Mesothelial cell of epicardium (in vitro differentiated cells): ENCODE results near the gene CTTN. TPM values are rescaled to one million over a fixed set of nuclear protein-coding genes. Genes with fewer than 3 reads are reported as not detected.
"Not testable (repeated sequence)": the region's sequence is repeated elsewhere in the genome, so short reads cannot be mapped to it uniquely, and the experiment has no call there.

ENCODE experiments used
- DNase-seq, 2 experiments: peaks; one replicate each; pipeline ENCODE4 v3.0.0; 2021; ENCODE audit warnings: low spot score in 2 of 2; ENCODE audit not compliant: unreplicated experiment in 2 of 2
- H3K27ac Mint-ChIP-seq: 2 replicates; pipeline ENCODE4 v1.8.0; 2021; ENCODE audit warnings: mixed read lengths
- H3K27me3 Mint-ChIP-seq: 2 replicates; pipeline ENCODE4 v1.8.0; 2021; ENCODE audit warnings: low read depth, mixed read lengths
- H3K36me3 Mint-ChIP-seq: 2 replicates; pipeline ENCODE4 v1.8.0; 2021; ENCODE audit warnings: mixed read lengths
- H3K4me1 Mint-ChIP-seq: 2 replicates; pipeline ENCODE4 v1.8.0; 2021; ENCODE audit warnings: mixed read lengths
- H3K4me3 Mint-ChIP-seq: 2 replicates; pipeline ENCODE4 v1.8.0; 2021; ENCODE audit warnings: mild to moderate bottlenecking, moderate library complexity, mixed read lengths
- H3K9me3 Mint-ChIP-seq: 2 replicates; pipeline ENCODE4 v1.8.0; 2021; ENCODE audit warnings: mixed read lengths
- CTCF ChIP-seq: fragments of 200-600 bp; sonication (generic); IDR thresholded peaks from one replicate; pipeline ENCODE4 v1.5.0; 2021; ENCODE audit warnings: antibody characterized with exemption; ENCODE audit not compliant: unreplicated experiment
- total RNA-seq: library from RNA; stranded (reverse); gene quantifications from 3 replicates; pipeline ENCODE4 v1.2.1, GENCODE V29; 2021

The CTTN gene
- total RNA-seq, 1 donor from 2014 or later: 318 TPM

DNA sequence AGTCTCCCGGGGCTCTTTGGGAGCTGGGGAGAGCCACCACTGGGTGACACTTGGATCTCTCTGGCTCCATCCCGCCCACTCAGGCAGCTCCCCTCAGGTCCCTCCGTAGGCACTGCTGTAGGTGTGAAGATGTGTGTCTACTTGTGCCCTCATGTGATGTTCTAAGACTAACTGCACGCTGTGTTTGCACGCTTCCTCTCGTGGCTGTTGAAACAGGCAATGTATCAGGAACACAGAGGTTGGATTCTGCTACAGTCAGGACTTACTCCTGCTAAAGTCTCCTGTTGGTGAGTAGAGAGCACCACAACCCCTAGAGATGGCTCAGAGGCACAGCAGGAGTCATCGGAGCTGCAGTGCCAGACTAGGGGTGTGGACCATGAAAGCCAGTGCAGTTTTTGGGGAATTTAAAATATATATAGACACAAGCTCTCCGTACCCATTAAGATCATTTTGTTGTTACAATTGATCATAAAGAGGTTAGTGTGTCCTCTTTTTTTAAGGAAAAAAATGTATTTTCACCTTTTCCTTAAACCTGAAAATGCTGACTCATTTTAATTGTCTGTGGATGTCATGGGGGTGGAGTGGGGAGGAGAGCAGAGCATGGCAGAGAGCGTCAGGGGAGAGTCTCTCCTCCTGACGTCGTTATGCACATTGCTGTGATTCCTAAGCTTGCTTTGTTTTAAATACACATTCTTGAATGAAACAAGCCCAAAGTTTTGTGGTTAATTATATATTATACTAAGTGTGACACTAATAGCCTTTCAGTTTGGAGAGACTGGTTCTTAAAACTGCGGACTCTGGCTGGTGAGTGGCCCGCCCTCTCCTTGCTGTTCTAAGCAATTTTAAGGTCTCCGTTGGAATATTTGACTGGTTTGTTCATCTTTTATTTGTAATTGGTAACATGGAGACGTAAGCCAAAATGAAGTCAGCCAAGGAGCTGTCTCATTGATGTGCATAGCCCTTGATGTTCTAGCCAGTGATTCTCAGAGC lies 16.2 kb upstream of the CTTN start:
- Mint-ChIP-seq H3K4me1 (peaks cover 16% of the 10 kb centered on the region), H3K36me3 (peaks cover 22% of the 10 kb centered on the region), H3K27me3 (no peaks in the 10 kb centered on the region), H3K4me3 (no peak overlapping the region), H3K9me3 (no peaks in the 10 kb centered on the region), H3K27ac (peak overlapping the region; percentile 95)
- TF ChIP-seq CTCF: no peak
- no peak for DNase-seq

DNA sequence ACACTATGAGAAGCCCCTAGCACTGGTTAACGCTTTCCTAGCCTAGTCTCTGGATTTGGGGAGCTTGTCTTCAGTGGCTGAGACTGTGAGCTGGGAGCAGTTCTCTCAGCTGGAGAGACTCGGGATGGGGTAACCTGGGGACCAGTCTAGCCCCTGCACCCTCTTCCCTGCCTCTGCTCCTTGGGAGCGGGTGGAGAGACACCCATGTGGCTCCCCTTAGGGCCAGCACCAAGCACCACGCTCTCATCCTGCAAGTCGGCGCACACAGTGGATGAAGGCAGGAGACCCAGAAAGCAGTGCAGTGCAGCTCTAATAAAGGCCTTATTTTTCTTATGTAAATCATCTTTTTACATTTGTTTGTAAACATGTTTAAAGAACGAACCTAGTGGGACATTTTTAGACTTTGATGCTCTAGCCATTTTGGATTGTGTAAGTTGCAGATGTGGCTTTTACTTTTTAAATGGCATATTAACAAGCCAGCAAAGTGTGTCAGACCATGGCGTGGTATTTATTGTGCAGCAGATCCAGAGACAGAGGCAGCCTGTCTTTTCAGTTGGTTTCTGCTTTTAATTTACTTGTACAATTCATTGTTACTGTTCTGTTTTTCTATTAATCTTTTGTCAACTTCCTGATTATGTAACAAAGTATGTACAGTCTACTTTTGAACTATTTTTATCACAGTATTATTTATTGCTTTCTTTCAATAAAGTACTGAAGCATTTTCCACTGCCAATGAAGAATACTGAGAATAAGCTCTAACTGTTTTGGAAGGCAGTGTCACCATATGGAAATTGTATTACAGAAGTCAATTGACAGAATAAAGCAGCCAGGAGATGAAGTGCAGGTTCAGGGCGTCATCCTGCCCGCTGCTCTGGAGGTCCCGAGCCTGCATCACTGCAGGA lies 14.4 kb upstream of the CTTN start:
- no peak for DNase-seq
- no peak overlapping the region for H3K27ac Mint-ChIP-seq
- H3K36me3 Mint-ChIP-seq: peaks cover 20% of the 10 kb centered on the region
- peaks cover 16% of the 10 kb centered on the region for H3K4me1 Mint-ChIP-seq
- H3K9me3 Mint-ChIP-seq: no peaks in the 10 kb centered on the region
- no peak overlapping the region for H3K4me3 Mint-ChIP-seq
- no peak for TF ChIP-seq CTCF
- H3K27me3 Mint-ChIP-seq: no peaks in the 10 kb centered on the region

- TF ChIP-seq CTCF: no peak
- DNase-seq: no peak
- no peak overlapping the region for H3K4me3 Mint-ChIP-seq
- H3K9me3 Mint-ChIP-seq: no peaks in the 10 kb centered on the region
- H3K36me3 Mint-ChIP-seq: peaks cover 20% of the 10 kb centered on the region
- no peaks in the 10 kb centered on the region for H3K27me3 Mint-ChIP-seq
- H3K27ac Mint-ChIP-seq: peak overlapping the region; percentile 50
- H3K4me1 Mint-ChIP-seq: peaks cover 16% of the 10 kb centered on the region
Measured at GRCh38 chr11:70384566-70385152, 13.7 kb upstream of the CTTN start.

DNA sequence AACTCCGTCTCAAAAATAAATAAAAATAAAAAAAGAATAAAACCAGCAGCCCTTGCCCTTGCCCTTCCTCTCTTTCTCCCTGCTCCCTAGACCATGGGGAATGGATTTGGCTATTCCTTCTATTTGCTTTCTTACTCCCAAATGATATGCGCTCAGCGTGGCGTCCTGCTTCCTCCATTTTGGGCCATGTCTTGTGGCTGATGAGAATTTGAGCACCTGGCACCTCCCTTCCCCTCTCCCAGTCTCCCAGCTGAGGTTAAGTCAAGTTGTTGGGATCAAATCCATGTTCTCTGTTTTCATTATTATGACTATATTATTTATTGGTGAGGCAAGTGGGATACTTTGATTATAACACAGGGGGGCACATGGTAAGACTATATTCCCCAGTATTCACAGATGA lies 10.8 kb upstream of the CTTN start:
- DNase-seq: no peak
- TF ChIP-seq CTCF: no peak
- H3K27me3 Mint-ChIP-seq: no peaks in the 10 kb centered on the region
- no peaks in the 10 kb centered on the region for H3K9me3 Mint-ChIP-seq
- no peak overlapping the region for H3K4me3 Mint-ChIP-seq
- H3K27ac Mint-ChIP-seq: no peak overlapping the region
- peaks cover 4% of the 10 kb centered on the region for H3K4me1 Mint-ChIP-seq
- peaks cover 24% of the 10 kb centered on the region for H3K36me3 Mint-ChIP-seq

DNA sequence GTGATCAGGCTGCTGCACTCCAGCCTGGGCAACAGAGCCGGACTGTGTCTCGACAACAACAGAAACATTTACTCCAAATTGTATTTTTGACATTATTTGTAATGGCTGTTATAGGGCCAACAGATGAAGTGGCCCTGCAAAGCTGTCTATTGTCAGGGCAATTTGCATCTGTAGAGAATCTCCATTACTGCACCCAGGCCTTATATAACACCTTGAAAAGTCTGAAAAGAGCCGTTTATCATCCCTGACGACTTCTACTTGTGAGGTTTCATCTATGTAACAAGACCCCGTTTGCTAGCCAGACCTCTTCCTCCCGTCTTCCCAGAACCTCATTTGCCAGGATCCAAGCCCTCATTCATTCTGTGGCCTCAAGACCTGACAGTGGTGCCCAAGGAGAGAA lies 9.1 kb upstream of the CTTN start:
- no peak overlapping the region for H3K4me3 Mint-ChIP-seq
- no peak overlapping the region for H3K27ac Mint-ChIP-seq
- peaks cover 23% of the 10 kb centered on the region for H3K36me3 Mint-ChIP-seq
- H3K4me1 Mint-ChIP-seq: no peaks in the 10 kb centered on the region
- DNase-seq: no peak
- H3K27me3 Mint-ChIP-seq: no peaks in the 10 kb centered on the region
- H3K9me3 Mint-ChIP-seq: no peaks in the 10 kb centered on the region
- no peak for TF ChIP-seq CTCF

- not testable (repeated sequence) for H3K27ac Mint-ChIP-seq, H3K9me3 Mint-ChIP-seq, H3K4me3 Mint-ChIP-seq, H3K4me1 Mint-ChIP-seq, H3K27me3 Mint-ChIP-seq, DNase-seq
- peaks cover 15% of the 10 kb centered on the region for H3K36me3 Mint-ChIP-seq
Measured at GRCh38 chr11:70390882-70391281, 7.4 kb upstream of the CTTN start.
